Brain microvascular endothelial cell (primary cell): ENCODE data around the gene KRTAP10-1.
"Not testable (repeated sequence)": the region's sequence is repeated elsewhere in the genome, so short reads cannot be mapped to it uniquely, and the experiment has no call there.

ENCODE experiments used
- DNase-seq: peaks from one replicate; pipeline ENCODE4 v3.0.0-alpha.2; 2020
- H3K27ac ChIP-seq: fragments of 250-450 bp; sonication (Bioruptor Pico); 2 replicates; pipeline ENCODE4 v1.5.1; 2020; ENCODE audit warnings: mild to moderate bottlenecking, moderate library complexity
- H3K27me3 ChIP-seq: fragments of 250-450 bp; sonication (Bioruptor Pico); replicated peaks from 2 replicates; pipeline ENCODE4 v1.5.1; 2020; ENCODE audit warnings: mild to moderate bottlenecking
- H3K36me3 ChIP-seq: fragments of 250-450 bp; sonication (Bioruptor Pico); replicated peaks from 2 replicates; pipeline ENCODE4 v1.5.1; 2020; ENCODE audit warnings: mild to moderate bottlenecking
- H3K4me3 ChIP-seq: 2 replicates; pipeline ENCODE4 v1.5.1; 2011; ENCODE audit warnings: low read depth, mild to moderate bottlenecking, control low read depth, low read length, moderate library complexity
- CTCF ChIP-seq: IDR thresholded peaks from 2 replicates; pipeline ENCODE4 v1.5.1; 2011; ENCODE audit warnings: low read depth, mild to moderate bottlenecking, moderate library complexity, low read length, control low read depth, inconsistent platforms; ENCODE audit errors: missing control alignments
- in situ Hi-C: cut with HindIII; loops from 2 replicates; pipeline ENCODE4 v1.10.0; 2017; ENCODE audit warnings: low sequenced_read_pairs, low pct_ligation_motif_present

Gene KRTAP10-1

GRCh38 chr21:44505673-44506278 lies 34.2 kb downstream of the KRTAP10-1 start:
- DNase-seq, result no peak
- TF ChIP-seq CTCF, result no peak
- in situ Hi-C loops, result no loop called here
- H3K27ac ChIP-seq, result no peak overlapping the region
- H3K4me3 ChIP-seq, result no peak overlapping the region
- H3K27me3 ChIP-seq, result peaks cover 4% of the 10 kb centered on the region
- no peaks in the 10 kb centered on the region for H3K36me3 ChIP-seq

GRCh38 chr21:44503901-44504399 lies 36.0 kb downstream of the KRTAP10-1 start:
- in situ Hi-C loops, result no loop called here
- Histone ChIP-seq H3K27me3 (peaks cover 4% of the 10 kb centered on the region), H3K4me3 (no peak overlapping the region), H3K27ac (no peak overlapping the region), H3K36me3 (no peaks in the 10 kb centered on the region)
- no peak for DNase-seq
- TF ChIP-seq CTCF, result no peak

DNA sequence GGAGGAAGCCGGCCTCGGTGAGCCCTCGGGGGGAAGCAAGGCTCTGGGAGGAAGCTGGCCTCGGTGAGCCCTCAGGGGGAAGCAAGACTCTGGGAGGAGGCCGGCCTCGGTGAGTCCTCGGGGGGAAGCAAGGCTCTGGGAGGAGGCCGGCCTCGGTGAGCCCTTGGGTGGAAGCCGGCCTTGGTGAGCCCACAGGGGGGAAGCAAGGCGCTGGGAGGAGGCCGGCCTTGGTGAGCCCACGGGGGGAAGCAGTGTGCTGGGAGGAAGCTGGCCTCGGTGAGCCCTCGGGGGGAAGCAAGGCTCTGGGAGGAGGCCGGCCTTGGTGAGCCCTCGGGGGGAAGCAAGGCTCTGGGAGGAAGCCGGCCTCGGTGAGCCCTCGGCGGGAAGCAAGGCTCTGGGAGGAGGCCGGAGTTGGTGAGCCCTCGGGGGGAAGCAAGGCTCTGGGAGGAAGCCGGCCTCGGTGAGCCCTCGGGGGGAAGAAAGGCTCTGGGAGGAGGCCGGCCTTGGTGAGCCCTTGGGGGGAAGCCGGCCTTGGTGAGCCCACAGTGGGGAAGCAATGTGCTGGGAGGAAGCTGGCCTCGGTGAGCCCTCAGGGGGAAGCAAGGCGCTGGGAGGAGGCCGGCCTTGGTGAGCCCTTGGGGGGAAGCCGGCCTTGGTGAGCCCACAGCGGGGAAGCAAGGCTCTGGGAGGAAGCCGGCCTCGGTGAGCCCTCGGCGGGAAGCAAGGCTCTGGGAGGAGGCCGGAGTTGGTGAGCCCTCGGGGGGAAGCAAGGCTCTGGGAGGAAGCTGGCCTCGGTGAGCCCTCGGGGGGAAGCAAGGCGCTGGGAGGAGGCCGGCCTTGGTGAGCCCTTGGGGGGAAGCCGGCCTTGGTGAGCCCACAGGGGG lies 36.7 kb downstream of the KRTAP10-1 start:
- DNase-seq, H3K36me3 ChIP-seq, H3K4me3 ChIP-seq, H3K27me3 ChIP-seq, H3K27ac ChIP-seq, in situ Hi-C loops: not testable (repeated sequence)

GRCh38 chr21:44502171-44502958 lies 37.6 kb downstream of the KRTAP10-1 start:
- Histone ChIP-seq H3K27ac (no peak overlapping the region), H3K4me3 (no peak overlapping the region), H3K27me3 (peaks cover 4% of the 10 kb centered on the region), H3K36me3 (no peaks in the 10 kb centered on the region)
- in situ Hi-C loops, result no loop called here
- no peak for DNase-seq
- no peak for TF ChIP-seq CTCF

GRCh38 chr21:44500111-44500510 lies 39.9 kb downstream of the KRTAP10-1 start:
- H3K27me3 ChIP-seq, result no peaks in the 10 kb centered on the region
- no peak overlapping the region for H3K4me3 ChIP-seq
- no peak overlapping the region for H3K27ac ChIP-seq
- DNase-seq, result no peak
- H3K36me3 ChIP-seq, result no peaks in the 10 kb centered on the region
- no peak for TF ChIP-seq CTCF
- in situ Hi-C loops, result no loop called here

GRCh38 chr21:44499631-44500030 lies 40.4 kb downstream of the KRTAP10-1 start:
- no peak overlapping the region for H3K4me3 ChIP-seq
- H3K27me3 ChIP-seq, result no peaks in the 10 kb centered on the region
- no peak for TF ChIP-seq CTCF
- H3K36me3 ChIP-seq, result no peaks in the 10 kb centered on the region
- in situ Hi-C loops, result no loop called here
- DNase-seq, result no peak
- H3K27ac ChIP-seq, result no peak overlapping the region
